HG03571 (cell line): ENCODE measurements around the gene SULT6B1.
"Not testable (repeated sequence)": the region's sequence is repeated elsewhere in the genome, so short reads cannot be mapped to it uniquely, and the experiment has no call there.

ENCODE experiments used
- ATAC-seq: cut with Tn5 transposase; IDR thresholded peaks from one replicate; pipeline ENCODE4 v1.9.1; 2021; ENCODE audit not compliant: unreplicated experiment

The SULT6B1 gene

DNA sequence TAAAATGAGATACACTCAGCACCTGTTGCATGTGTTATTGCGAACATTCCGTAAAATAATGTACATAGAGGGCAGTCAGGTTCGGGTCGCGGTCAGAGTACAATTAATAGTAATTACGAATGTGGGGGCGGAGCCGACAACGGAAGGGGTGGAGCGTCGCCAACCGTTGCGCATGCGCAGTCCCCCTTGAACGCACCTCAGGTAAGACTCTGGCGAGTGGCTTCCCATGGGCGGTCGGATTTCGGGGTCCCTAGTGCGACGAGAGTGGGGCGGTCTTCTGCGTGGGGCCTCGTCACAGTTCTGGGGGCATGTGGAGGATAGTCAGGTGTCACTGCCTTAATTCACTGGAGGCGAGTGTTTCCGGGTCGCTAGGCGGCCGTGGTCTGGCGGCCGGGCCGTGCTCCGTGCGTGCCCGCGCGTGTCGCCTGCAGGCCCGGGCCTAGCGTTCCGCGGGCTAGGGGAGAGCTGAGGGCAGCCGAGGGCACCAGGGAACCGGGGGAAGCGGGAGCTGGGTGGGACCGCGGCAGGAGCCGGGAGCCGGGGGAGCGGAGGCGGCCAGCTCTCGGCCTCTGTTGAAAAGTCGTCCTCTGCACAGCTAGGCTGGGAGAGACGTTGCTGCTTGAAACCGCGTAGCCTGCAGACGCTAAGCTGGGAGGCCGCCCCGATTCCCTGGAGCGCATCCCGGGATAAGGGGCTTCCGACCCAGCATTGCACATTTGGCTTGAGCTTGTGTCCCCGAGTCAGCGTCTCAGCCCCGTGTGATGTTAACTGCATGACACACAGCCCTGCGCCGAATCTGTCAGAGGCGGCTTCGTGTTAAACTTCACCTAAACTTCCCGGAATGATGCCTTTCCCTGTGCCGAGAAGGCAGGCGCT lies 8.1 kb upstream of the SULT6B1 start, which contains the start of gene CEBPZOS:
Gene CEBPZOS, plus strand, starts transcription at position 177 of the 876 bp plus-strand sequence. CDS start 3,209 bp downstream, outside the sequence.
- peak; percentile 73 for ATAC-seq

DNA sequence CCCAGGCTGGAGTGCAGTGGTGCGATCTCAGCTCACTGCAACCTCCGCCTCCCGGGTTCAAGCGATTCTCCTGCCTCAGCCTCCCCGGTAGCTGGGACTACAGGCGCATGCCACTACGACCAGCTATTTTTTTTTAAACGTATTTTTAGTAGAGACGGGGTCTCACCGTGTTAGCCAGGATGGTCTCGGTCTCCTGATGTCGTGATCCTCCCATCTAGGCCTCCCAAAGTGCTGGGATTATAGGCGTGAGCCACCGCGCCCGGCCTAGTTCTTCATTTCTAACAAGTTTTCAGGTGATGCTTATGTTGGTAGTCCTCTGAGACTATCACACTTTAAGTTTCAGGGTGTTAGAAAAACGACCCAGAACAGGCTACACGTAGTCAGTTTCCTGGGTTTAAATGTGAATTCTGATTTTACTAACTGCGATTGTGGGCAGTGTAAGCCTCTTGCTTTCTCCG lies 7.4 kb upstream of the SULT6B1 start:
- ATAC-seq: not testable (repeated sequence)

DNA sequence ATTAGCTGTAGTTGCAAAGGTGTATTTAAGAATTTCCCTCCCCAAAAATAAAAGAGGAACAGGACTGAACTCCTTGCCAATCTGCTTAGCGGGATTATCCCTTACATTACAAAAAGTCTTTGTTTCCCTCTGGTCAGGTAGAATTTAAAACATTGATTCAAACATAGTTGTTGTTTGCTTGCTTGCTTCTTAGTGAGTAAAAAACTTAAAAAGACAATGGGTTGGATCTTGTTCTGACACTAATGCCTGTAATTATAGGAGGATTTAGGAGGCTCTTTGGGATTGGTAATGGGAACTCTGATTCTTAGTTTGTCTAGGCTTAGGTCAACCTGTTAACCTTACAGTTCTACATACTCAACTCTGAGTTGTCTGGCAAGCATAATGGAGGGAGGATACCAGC lies 4.1 kb upstream of the SULT6B1 start:
- no peak for ATAC-seq

DNA sequence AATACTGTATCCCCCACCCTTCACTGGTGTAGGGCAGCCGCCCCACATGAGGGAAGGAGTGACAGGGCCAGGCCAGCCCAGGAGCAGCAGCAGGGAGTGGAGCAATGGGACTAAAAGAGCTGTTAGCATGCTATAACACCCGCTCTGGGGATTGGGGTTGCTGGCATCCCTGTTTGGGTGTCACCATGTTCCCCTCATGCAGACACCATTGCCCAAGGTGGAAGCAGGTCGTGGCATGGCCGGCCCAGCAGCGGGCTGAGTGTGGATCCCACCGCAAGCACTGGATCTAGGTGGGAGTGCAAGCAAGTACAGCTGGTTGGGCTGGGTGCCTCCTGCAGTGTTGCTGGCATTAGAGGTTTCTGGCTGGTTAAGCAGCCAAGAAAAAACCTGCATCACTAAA lies 3.3 kb upstream of the SULT6B1 start:
- no peak for ATAC-seq

DNA sequence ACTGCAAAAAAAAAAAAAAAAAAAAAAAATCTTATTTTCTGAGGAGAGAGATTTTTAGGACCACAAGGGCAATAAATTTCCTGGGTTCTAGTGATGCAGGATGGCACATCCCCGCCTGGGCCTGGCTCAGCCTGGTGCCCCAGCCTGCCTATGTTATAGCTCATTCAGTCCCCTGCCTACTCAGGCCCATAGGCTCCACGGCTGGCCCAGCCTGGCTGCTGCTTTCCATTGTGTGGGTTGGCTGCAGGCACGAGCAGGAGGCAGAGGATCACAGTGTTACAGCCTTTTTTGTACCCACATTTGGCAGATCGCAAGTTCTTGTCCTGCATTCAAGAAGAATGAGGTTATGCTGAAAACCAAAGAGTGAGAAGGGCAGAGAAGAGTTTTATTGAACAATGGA lies 2.8 kb upstream of the SULT6B1 start:
- ATAC-seq: no peak

GRCh38 chr2:37190290-37190689 lies 1.8 kb upstream of the SULT6B1 start:
- no peak for ATAC-seq

DNA sequence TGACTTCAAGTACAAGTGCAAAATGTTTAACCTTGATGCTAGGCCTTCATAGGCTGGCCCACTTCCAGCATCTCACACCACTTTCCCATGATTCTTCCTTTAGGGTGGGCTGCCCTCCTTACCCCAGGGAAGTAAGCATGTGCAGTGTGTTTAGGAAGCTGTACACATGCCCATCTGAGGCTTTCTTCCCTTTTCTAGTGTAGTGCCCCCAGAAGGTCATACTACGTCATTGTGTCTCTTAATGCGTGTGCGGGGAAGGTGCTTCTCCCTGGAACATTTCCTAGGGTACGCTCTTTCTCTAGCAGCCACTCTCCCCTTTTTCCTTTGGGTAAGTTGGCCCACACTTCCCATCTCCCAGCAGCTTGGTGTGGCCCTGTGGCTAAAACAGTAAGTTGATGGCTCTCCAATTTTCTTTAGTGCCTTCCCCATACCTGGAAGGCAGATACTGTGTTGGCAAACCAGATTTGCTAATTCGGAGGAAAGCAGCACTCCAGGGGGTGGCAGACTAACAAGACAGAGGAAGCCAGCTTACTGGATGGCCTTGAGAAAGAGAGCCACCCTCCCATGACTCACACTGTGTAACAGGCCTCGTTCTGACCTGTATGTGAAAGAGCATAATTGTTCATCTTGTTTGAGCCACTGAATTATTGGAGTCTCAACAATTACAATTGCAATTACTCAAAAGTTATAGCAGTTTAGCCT lies 1.1 kb upstream of the SULT6B1 start:
- ATAC-seq: no peak

- no peak for ATAC-seq
Measured at GRCh38 chr2:37181726-37182684, 6.5 kb downstream of the SULT6B1 start.

GRCh38 chr2:37180640-37181039 lies 7.8 kb downstream of the SULT6B1 start:
- no peak for ATAC-seq

- ATAC-seq: no peak
Measured at GRCh38 chr2:37180006-37180639, 8.3 kb downstream of the SULT6B1 start.

DNA sequence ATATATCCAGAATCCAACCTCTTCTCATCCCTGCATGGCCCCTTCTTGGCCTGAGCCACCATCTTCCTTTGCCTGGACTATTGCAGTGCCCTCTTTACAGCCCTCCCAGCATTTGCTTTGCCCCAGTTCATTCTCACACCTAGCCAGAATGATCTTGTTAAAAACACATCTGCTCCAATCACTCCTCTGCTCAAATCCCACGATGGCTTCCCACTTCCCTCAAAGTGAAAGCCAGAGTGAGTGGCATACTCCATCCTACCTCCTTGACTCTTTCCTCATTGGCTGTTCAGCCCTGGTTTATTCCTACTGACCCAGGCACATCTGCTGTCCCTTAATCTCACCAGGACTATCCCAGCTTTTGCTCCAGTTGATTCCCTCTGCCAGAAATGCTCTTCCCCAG lies 14.7 kb downstream of the SULT6B1 start:
- no peak for ATAC-seq

DNA sequence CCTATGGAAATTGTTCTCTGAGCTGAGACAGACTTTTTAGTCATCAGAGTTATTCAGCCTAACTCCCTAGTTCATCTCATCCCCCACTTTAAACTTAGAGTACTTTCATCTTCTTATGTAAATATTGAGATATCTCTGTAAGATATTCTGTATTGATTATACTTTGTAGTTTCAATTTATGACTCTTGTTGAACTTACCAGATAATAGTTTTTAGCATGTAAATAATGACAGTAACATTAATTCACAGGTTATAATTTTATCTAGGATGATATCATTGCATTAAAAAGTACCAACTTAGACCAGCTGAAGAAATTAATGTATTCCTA lies 16.9 kb downstream of the SULT6B1 start:
- no peak for ATAC-seq

DNA sequence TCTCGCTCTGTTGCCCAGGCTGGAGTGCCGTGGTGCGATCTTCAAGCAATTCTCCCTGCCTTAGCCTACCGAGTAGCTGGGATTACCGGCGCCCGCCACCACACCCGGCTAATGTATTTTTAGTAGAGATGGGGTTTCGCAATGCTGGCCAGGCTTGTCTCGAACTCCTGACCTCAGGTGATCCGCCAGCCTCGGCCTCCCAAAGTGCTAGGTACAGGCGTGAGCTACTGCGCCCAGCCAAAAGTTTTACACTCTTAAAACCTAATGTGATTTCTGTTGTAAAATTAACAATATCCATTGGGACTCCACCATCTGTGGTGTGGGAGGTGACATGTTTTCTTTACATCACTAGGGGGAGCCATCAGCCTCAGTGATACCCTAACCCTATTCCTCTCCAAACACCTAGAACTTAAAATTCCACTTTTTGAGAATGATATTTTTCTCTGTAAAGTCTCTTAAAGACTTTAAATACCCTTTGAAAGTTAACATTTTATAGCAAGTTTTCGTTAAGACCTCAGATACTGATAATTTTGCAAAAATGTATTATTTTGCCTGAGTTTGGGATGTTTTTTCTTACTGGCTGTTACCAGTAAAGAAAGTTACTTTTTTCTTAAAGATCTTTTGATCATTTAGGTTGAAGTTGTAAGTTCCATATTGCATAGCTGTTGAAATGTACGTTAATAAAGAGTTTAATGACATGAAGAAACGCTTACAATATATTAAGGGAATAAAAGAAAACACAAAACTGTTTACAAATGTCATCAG lies 20.1 kb downstream of the SULT6B1 start:
- peak; percentile 55 for ATAC-seq

GRCh38 chr2:37167636-37168180 lies 20.8 kb downstream of the SULT6B1 start:
- no peak for ATAC-seq

DNA sequence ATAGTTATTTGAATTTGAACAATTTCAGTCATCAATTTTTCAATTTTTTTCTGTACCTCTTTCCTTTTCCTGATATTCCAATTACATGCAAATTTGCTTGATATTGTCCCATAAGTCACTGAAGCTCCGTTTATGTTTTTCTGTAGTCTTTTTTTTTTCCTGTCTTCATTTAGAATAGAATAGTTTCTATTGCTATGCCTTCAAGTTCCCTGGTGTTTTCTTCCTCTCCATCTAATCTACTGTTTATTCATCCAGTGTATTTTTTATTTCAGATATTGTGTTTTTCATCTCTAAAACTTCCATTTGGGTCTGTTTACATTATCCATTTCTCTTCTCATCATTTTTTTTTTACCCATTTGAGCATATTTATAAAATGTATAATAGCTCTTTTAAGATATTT lies 23.7 kb downstream of the SULT6B1 start:
- no peak for ATAC-seq

DNA sequence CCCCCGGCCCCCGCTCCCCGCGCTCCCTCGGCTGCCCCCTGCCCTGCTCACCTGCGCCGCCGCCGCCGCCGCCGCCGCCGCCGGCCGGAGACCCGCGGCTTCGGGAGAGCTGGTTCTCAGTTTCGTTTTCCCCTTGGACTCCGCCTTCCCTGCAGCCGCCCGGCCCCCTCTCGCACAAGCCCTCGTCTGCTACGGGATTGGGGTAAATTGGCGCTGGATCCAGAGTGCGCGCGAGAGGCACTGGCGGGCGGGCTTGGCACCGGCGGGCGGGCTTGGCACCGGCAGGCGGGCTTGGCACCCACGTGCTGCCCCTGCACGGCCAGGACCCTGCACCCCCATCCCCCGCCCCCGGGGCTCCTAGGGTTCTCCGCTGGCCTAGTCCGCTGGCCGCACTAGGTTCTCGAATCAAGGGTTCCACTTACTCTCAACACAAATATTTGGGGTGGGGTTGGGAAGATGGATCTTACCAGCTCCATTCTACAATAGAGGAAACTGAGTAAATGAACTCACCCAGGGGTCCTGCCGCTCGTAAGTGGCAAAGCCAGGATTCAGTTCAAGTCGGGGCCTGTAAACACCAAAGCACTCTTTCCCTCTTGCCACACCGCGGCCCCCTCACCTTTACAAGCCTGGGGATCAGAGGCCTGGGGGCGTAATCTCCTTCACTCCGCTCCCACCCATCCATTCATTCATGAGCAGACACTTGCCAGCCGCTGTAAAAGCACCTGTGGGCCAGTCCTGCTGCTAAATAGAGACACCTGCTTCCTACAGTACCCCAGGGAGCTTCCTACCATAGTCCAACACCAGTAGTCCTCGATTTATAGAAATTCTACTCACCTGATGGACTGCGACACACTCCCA lies 31.4 kb downstream of the SULT6B1 start, which contains the start of gene EIF2AK2:
Gene EIF2AK2, minus strand, starts transcription at position 124 of the 858 bp plus-strand sequence. CDS start 9,174 bp downstream, outside the sequence.
- ATAC-seq: peak; percentile 87

DNA sequence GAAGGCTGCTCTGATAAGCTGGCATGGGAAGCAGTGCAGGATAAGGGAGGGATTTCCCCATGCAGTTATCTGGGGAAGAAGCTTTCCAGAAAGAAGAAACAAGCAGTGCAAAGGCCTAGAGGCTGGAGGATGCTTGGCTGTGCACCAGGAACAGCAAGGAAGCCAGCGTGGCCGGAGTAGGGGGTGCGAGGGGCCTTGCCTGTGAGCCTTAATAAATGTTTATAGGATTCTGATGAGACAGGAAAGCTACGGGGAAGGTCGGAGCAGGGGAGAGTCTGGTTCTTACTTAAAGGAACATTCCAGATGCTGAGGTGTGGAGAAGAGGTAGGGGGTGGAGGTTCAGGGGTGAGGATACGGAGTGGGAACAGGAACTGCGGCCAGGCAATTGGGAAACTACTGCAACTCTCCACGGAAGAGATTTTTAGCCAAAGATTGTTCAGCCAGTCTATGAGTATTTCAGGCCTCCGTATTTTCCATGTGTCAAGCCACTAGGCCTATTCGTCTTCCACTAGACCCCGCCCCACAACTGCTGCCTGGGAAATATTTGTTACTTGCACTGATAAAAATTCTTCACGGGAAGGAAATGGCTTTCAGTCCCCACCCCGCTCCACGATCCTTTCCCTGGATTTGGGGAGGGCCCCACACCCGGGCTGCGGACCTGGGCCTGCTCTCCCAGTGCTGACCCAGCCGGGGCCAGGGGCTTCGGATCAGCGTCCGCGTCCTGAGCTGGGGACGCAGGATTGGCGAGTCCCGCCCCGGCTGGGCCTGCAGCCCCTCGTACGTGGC lies 32.2 kb downstream of the SULT6B1 start:
- peak; percentile 32 for ATAC-seq

DNA sequence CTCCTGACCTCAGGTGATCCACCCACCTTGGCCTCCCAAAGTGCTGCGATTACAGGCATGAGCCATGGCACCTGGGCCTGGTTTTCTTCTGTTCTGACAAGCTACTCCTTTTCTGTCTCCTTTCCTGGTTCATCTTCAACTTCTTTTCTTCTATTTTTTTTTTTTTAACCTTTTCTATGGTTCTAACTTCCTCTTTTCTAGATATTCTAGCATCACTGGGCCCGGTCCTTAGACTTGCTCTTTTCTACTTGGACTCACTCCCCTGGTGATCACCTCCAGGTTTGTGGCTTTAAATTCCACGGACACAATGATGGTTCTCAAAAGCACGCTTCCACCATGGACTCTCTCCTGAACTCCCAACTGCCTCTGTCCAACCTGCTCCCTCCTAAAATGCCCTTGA lies 33.7 kb downstream of the SULT6B1 start:
- no peak for ATAC-seq
